ENCODE results near the gene RBFOX1. TPM values are rescaled to one million over a fixed set of nuclear protein-coding genes. Genes with fewer than 3 reads are reported as not detected.

Gene RBFOX1
- total RNA-seq, 1 experiment from 2014 or later, result not detected

DNA sequence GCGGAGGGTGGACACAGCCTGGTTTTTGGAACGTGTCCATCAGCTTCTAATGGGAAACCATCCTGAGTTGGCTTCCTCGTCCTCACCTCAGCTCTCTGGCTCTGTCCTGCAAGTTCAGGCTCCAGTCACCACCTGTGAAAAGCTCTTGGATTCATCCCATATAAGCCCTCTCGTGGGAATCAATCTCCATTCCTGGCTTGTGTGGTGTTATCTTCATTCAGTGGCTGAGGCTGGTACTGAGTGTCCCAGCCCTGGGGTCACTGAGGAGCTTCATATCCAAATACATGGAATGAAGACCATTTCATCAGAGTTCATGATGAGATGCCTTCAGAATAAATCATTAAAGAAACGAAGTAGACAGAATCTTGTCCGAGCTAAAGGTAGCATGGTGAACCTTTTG lies 189.2 kb downstream of the RBFOX1 start:
- H3K9ac ChIP-seq (ENCODE audit: low read length), result no peak overlapping the region
- DNase-seq (no peak), ATAC-seq (no peak)
- ChIA-PET CTCF (no interaction called here), POLR2A (ENCODE audit: unreplicated experiment) (no interaction called here)
- intact Hi-C loops (cut with micrococcal nuclease), result no loop called here
- no peaks in the 10 kb centered on the region for H3K9me3 ChIP-seq (ENCODE audit: low read length)
- H3K79me2 ChIP-seq (ENCODE audit: low read length), result no peaks in the 10 kb centered on the region
- H2AFZ ChIP-seq (ENCODE audit: low read length), result no peak overlapping the region
- no peak overlapping the region for H3K4me3 ChIP-seq (ENCODE audit: low read length)
- H3K36me3 ChIP-seq (ENCODE audit: low read depth, low read length), result no peaks in the 10 kb centered on the region
- no peak overlapping the region for H3K27ac ChIP-seq (ENCODE audit: low read length)
- H3F3A ChIP-seq (ENCODE audit: low read length, unreplicated experiment), result no peaks in the 10 kb centered on the region
- H3K27me3 ChIP-seq (ENCODE audit: low read length), result no peaks in the 10 kb centered on the region
- TF ChIP-seq EZH2phosphoT487 (IDR thresholded peaks at IDR 0.05; ENCODE audit: borderline replicate concordance, low read length) (no peak), EZH2 (IDR thresholded peaks at IDR 0.05; ENCODE audit: low read length, unreplicated experiment) (no peak)
- TF ChIP-seq, protein P1, sequence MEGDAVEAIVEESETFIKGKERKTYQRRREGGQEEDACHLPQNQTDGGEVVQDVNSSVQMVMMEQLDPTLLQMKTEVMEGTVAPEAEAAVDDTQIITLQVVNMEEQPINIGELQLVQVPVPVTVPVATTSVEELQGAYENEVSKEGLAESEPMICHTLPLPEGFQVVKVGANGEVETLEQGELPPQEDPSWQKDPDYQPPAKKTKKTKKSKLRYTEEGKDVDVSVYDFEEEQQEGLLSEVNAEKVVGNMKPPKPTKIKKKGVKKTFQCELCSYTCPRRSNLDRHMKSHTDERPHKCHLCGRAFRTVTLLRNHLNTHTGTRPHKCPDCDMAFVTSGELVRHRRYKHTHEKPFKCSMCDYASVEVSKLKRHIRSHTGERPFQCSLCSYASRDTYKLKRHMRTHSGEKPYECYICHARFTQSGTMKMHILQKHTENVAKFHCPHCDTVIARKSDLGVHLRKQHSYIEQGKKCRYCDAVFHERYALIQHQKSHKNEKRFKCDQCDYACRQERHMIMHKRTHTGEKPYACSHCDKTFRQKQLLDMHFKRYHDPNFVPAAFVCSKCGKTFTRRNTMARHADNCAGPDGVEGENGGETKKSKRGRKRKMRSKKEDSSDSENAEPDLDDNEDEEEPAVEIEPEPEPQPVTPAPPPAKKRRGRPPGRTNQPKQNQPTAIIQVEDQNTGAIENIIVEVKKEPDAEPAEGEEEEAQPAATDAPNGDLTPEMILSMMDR (conservative IDR thresholded peaks at IDR 0.05; ENCODE audit: low read depth, low read length), result no peak
- H3K4me1 ChIP-seq (ENCODE audit: insufficient read depth, low read length), result no peaks in the 10 kb centered on the region
- no peaks in the 10 kb centered on the region for H3K9me2 ChIP-seq (replicated peaks; ENCODE audit: low read length)
- no peak overlapping the region for H3K4me2 ChIP-seq (ENCODE audit: low read length)
- no TSS peak for BruUV-seq (replicated peaks)
- no peaks in the 10 kb centered on the region for H4K20me1 ChIP-seq (ENCODE audit: low read length)

DNA sequence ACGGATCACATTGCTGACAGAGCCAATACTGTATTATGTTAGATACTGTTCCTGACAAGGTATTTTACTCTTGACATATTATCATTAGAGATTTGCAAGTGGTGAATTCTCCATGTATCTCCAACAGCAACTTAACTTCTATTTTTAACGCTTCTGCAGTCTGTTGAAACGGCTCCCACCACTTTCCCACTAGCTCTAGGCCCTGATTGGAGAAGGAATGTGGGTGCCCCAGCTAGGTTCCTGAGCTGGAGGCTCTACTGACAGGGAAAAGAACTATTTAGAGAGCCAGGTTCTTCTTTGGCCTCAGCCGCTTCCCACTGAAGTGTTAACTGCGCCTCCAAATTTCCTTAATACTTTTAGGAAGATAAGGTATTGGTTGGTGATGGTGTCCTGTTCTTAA lies 191.8 kb downstream of the RBFOX1 start:
- H3K9me3 ChIP-seq (ENCODE audit: low read length), result no peaks in the 10 kb centered on the region
- POLR2A ChIA-PET (ENCODE audit: unreplicated experiment), result no interaction called here
- CTCF ChIA-PET, result no interaction called here
- no peak overlapping the region for H3K4me2 ChIP-seq (ENCODE audit: low read length)
- no TSS peak for BruUV-seq (replicated peaks)
- TF ChIP-seq EZH2phosphoT487 (IDR thresholded peaks at IDR 0.05; ENCODE audit: borderline replicate concordance, low read length) (no peak), EZH2 (IDR thresholded peaks at IDR 0.05; ENCODE audit: low read length, unreplicated experiment) (no peak)
- TF ChIP-seq, protein P1 (conservative IDR thresholded peaks at IDR 0.05; ENCODE audit: low read depth, low read length), result no peak
- H3F3A ChIP-seq (ENCODE audit: low read length, unreplicated experiment), result no peaks in the 10 kb centered on the region
- H3K9ac ChIP-seq (ENCODE audit: low read length), result no peak overlapping the region
- H3K9me2 ChIP-seq (replicated peaks; ENCODE audit: low read length), result no peaks in the 10 kb centered on the region
- no peak for DNase-seq
- H4K20me1 ChIP-seq (ENCODE audit: low read length), result no peaks in the 10 kb centered on the region
- ATAC-seq, result no peak
- no peaks in the 10 kb centered on the region for H3K36me3 ChIP-seq (ENCODE audit: low read depth, low read length)
- intact Hi-C loops (cut with micrococcal nuclease), result no loop called here
- H3K27me3 ChIP-seq (ENCODE audit: low read length), result no peaks in the 10 kb centered on the region
- no peaks in the 10 kb centered on the region for H3K79me2 ChIP-seq (ENCODE audit: low read length)
- H3K27ac ChIP-seq (ENCODE audit: low read length), result no peak overlapping the region
- no peaks in the 10 kb centered on the region for H3K4me1 ChIP-seq (ENCODE audit: insufficient read depth, low read length)
- no peak overlapping the region for H3K4me3 ChIP-seq (ENCODE audit: low read length)
- no peak overlapping the region for H2AFZ ChIP-seq (ENCODE audit: low read length)

DNA sequence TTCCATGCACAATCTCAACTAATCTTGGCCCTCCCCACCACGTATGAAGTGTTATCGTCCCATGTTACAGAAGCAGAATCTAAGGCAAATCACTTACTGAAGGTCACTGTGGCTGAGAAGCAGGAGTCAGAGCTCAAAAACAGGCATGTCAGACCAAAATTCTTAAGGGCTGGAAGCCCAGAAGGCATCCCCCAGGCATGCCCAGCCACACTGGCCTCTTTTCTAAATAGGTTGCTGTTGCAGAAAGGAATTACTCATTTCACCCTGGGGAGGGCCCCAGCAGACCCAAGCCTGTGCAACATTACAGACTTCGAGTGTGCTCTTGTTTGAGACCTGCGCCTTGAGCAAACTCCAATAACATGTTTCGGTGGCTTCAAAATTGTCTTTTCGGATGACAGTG lies 194.1 kb downstream of the RBFOX1 start:
- TF ChIP-seq EZH2phosphoT487 (IDR thresholded peaks at IDR 0.05; ENCODE audit: borderline replicate concordance, low read length) (no peak), EZH2 (IDR thresholded peaks at IDR 0.05; ENCODE audit: low read length, unreplicated experiment) (no peak)
- TF ChIP-seq, protein P1 (conservative IDR thresholded peaks at IDR 0.05; ENCODE audit: low read depth, low read length), result no peak
- Histone ChIP-seq H3K4me3 (ENCODE audit: low read length) (no peak overlapping the region), H3K9ac (ENCODE audit: low read length) (no peak overlapping the region), H3K9me2 (replicated peaks; ENCODE audit: low read length) (no peaks in the 10 kb centered on the region), H3K4me1 (ENCODE audit: insufficient read depth, low read length) (no peaks in the 10 kb centered on the region), H2AFZ (ENCODE audit: low read length) (no peak overlapping the region), H3K79me2 (ENCODE audit: low read length) (no peaks in the 10 kb centered on the region), H3K36me3 (ENCODE audit: low read depth, low read length) (no peaks in the 10 kb centered on the region), H3K4me2 (ENCODE audit: low read length) (no peak overlapping the region), H3F3A (ENCODE audit: low read length, unreplicated experiment) (no peaks in the 10 kb centered on the region), H4K20me1 (ENCODE audit: low read length) (no peaks in the 10 kb centered on the region), H3K27me3 (ENCODE audit: low read length) (no peaks in the 10 kb centered on the region), H3K9me3 (ENCODE audit: low read length) (no peaks in the 10 kb centered on the region), H3K27ac (ENCODE audit: low read length) (no peak overlapping the region)
- ChIA-PET POLR2A (ENCODE audit: unreplicated experiment) (no interaction called here), CTCF (no interaction called here)
- ATAC-seq (no peak), DNase-seq (no peak)
- intact Hi-C loops (cut with micrococcal nuclease), result no loop called here
- no TSS peak for BruUV-seq (replicated peaks)

Measured in PC-3 (cell line).